BJ (cell line): ENCODE measurements around the gene CDKN1B. TPM values are rescaled to one million over a fixed set of nuclear protein-coding genes. Genes with fewer than 3 reads are reported as not detected.

Source experiments
- CTCF ChIA-PET: fragments of 350-600 bp; formaldehyde crosslinking; extraction: SDS; loops from one replicate; lab custom pipeline; 2021; ENCODE audit warnings: antibody characterized with exemption, inconsistent platforms; lab: Yijun Ruan, JAX
- POLR2A ChIA-PET: fragments of 300-600 bp; sonication (Branson Sonifier 250); formaldehyde crosslinking; extraction: SDS; loops from one replicate; lab custom pipeline; 2021; ENCODE audit warnings: antibody characterized with exemption; lab: Charles Lee
- DNase-seq: peaks from one replicate; pipeline ENCODE4 v3.0.0-alpha.2; 2011; ENCODE audit warnings: low read depth
- H3K27me3 ChIP-seq: 2 replicates; pipeline ENCODE4 v1.6.0; 2011; ENCODE audit warnings: low read length; ENCODE audit not compliant: control insufficient read depth, insufficient read depth
- H3K36me3 ChIP-seq: 2 replicates; pipeline ENCODE4 v1.5.1; 2011; ENCODE audit warnings: low read length; ENCODE audit not compliant: control insufficient read depth, insufficient read depth
- H3K4me3 ChIP-seq: 2 replicates; pipeline ENCODE4 v1.5.1; 2011; ENCODE audit warnings: low read depth, mild to moderate bottlenecking, control low read depth, low read length
- polyA plus RNA-seq: library from polyadenylated mRNA; depleted of rRNA; stranded (reverse); fragments of >200 nt; gene quantifications from 2 replicates; pipeline ENCODE4 v1.2.3, GENCODE V29; 2011
- TF ChIP-seq, protein P1 (sequence below): IDR thresholded peaks from 2 replicates; pipeline ENCODE4 v1.5.1; 2011; ENCODE audit warnings: low read depth, mild to moderate bottlenecking, control low read depth, inconsistent platforms, low read length, moderate library complexity; ENCODE audit not compliant: insufficient read depth

The CDKN1B gene
- polyA plus RNA-seq, 1 experiment, result 19.7 TPM

DNA sequence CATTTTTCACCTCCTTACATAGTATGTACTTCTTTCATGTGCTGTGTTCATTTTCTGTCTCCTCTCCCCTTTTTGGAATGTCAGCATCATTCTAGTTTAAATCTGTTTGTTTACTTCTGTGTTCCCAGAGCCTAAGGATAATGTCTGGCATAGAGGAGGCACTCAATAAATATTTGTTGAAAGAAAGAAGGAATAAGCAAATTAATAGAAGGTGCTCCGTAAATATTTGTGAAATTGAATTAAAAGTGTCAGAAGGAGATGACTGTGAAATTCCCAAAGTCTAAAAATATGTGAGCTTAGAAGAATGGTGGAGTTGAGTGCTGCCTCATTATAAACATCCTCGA lies 3.3 kb upstream of the CDKN1B start:
- H3K4me3 ChIP-seq, result peak overlapping the region; percentile 10
- no peak for DNase-seq
- no peaks in the 10 kb centered on the region for H3K27me3 ChIP-seq
- TF ChIP-seq, protein P1, sequence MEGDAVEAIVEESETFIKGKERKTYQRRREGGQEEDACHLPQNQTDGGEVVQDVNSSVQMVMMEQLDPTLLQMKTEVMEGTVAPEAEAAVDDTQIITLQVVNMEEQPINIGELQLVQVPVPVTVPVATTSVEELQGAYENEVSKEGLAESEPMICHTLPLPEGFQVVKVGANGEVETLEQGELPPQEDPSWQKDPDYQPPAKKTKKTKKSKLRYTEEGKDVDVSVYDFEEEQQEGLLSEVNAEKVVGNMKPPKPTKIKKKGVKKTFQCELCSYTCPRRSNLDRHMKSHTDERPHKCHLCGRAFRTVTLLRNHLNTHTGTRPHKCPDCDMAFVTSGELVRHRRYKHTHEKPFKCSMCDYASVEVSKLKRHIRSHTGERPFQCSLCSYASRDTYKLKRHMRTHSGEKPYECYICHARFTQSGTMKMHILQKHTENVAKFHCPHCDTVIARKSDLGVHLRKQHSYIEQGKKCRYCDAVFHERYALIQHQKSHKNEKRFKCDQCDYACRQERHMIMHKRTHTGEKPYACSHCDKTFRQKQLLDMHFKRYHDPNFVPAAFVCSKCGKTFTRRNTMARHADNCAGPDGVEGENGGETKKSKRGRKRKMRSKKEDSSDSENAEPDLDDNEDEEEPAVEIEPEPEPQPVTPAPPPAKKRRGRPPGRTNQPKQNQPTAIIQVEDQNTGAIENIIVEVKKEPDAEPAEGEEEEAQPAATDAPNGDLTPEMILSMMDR, result no peak
- no peaks in the 10 kb centered on the region for H3K36me3 ChIP-seq
- CTCF ChIA-PET, result interaction anchor here (0.7 to 1.9 kb wide), 4 partner anchors 9 to 385 kb away, joined by 3 to 16 read pairs (median 4); no protein-coding TSS in a partner anchor
- POLR2A ChIA-PET, result no interaction called here

DNA sequence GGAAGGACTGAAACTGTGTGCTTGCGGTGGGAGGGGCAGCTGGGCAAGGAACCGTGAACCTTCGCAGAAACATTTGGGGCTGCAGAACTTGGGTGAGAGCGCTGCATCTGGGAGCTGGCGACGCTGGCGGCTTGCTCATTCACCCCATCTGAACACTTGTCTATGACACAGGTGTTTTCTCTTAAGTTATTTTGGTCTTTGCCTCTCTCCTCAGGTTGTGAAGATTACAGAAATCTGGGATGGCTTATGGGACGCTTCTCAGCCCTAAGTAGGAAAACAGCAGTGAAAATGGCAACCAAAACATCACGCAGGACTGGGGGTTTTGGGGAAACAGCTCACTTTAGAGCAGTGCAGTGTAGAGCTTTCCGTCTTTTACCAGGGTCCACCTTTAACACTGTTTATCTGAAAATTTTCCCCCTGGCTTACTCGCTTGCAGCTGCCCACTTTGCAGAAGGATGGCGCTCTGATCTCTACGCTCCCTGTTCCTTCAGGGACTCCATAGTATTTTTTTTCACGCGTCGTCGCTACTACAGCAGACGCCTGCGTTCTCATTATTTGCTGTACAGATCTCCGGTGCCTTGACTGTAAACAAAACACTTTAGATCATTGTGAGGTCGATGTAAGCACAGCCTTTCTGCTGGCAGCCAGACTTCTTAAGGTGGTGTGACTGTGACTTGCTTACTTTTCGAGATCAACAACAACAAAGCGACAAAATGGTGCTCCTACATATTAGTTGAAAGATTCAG lies 2.7 kb upstream of the CDKN1B start:
- CTCF ChIA-PET, result interaction anchor here (0.6 to 1.9 kb wide), 7 partner anchors 9 to 386 kb away, joined by 3 to 16 read pairs (median 4); no protein-coding TSS in a partner anchor
- Histone ChIP-seq H3K36me3 (no peaks in the 10 kb centered on the region), H3K4me3 (peak overlapping the region; percentile 10), H3K27me3 (no peaks in the 10 kb centered on the region)
- no peak for DNase-seq
- POLR2A ChIA-PET, result no interaction called here
- TF ChIP-seq, protein P1, result peak; percentile 43

DNA sequence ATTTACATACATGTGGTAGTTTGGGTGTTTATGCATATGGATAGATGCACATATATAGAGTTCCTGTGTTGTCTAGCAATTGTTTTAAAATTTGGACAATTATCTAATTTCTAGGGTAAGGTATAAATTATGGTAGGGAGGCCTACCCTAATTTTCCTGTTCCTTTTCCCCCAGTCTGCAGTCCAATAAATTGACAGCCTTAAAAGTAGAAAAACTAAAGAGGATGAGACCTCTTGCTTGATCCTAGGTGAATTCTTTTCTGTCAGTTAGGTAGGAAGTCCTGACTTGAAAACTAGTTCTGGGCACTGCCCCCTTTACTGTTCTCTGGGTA lies 2.1 kb upstream of the CDKN1B start:
- DNase-seq, result no peak
- POLR2A ChIA-PET, result no interaction called here
- H3K36me3 ChIP-seq, result no peaks in the 10 kb centered on the region
- H3K27me3 ChIP-seq, result no peaks in the 10 kb centered on the region
- no peak overlapping the region for H3K4me3 ChIP-seq
- TF ChIP-seq, protein P1, result no peak
- CTCF ChIA-PET, result interaction anchor here (1.0 to 1.9 kb wide), 4 partner anchors 20 to 382 kb away, joined by 4 to 9 read pairs (median 4); no protein-coding TSS in a partner anchor

DNA sequence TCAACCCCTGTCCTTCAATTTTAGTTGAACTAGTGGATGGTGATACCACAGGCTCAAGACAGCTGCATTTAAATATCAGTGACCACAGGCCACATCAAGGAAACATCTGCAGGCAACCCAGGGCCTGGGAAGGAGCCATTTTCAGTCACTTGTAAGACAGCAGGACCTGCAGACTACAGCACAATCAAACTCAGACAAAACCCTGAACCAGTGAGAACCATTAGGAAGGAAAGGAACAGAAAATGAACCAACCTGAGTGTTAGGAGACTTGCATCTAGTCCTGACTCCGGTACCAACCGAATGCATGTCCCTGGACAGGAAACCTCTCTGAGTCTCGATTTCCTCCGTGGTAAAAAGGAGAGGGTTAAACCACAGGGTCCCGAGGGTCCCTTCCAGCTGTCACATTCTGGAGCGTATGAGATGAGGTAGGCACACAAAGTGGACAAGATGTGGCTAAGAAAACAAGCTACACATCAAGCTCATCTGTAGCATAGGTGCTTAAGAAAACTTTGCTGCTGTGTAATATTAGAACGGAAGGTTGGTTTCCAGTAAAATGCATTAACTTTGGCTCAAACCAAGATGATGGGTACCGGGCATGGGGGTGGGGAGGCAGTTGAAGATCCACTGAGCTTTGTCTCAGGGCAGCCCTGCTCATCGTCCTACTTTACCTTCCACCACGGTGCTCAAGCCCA lies 1.6 kb upstream of the CDKN1B start:
- H3K4me3 ChIP-seq, result peak overlapping the region; percentile 69; the same call in 1 of the 2 replicates
- no peaks in the 10 kb centered on the region for H3K27me3 ChIP-seq
- ChIA-PET CTCF (interaction anchor here (0.7 to 1.9 kb wide), 7 partner anchors 10 to 382 kb away, joined by 3 to 9 read pairs (median 4); no protein-coding TSS in a partner anchor), POLR2A (interaction anchor here (1.1 kb wide), 1 partner anchor 10 kb away, joined by 7 read pairs; no protein-coding TSS in a partner anchor)
- DNase-seq, result no peak
- no peaks in the 10 kb centered on the region for H3K36me3 ChIP-seq
- TF ChIP-seq, protein P1, result no peak
